ENCODE measurements around the gene MDM2.

GRCh38 chr12:68790081-68790951 is 17.7 kb upstream of the MDM2 start:
- no peak for TF ChIP-seq EZH2 (IDR thresholded peaks at IDR 0.05; ENCODE audit: insufficient read depth, poor library complexity, severe bottlenecking)
- TF ChIP-seq EZH2phosphoT487 (IDR thresholded peaks at IDR 0.05; ENCODE audit: insufficient read depth, low read depth): no peak
